HG03469 (cell line): ENCODE data around the gene OR2T11.
"Not testable (repeated sequence)": the region's sequence is repeated elsewhere in the genome, so short reads cannot be mapped to it uniquely, and the experiment has no call there.

Experiments used
- ATAC-seq: cut with Tn5 transposase; IDR thresholded peaks from one replicate; pipeline ENCODE4 v1.9.1; 2021; ENCODE audit warnings: mild to moderate bottlenecking, moderate library complexity, moderate number of reproducible peaks; ENCODE audit not compliant: unreplicated experiment

Gene OR2T11

DNA sequence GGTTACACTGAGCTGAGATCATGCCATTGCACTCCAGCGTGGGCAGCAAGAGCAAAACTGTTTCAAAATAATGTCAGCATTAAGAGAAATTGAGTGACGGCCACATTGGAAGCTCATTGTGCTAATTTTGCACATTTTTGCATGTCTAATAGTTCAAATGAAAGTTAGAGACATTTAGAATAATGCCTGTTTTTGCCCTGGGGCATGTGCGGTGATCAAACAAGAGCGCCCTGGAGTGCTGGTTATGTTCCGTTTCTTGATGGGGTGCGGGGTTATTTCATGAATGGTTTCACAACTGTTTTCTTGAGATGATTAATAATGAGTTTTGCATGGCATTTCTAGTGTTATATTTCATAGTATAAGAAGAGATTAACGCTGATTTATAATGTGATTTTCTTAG lies 13.1 kb downstream of the OR2T11 start:
- no peak for ATAC-seq

DNA sequence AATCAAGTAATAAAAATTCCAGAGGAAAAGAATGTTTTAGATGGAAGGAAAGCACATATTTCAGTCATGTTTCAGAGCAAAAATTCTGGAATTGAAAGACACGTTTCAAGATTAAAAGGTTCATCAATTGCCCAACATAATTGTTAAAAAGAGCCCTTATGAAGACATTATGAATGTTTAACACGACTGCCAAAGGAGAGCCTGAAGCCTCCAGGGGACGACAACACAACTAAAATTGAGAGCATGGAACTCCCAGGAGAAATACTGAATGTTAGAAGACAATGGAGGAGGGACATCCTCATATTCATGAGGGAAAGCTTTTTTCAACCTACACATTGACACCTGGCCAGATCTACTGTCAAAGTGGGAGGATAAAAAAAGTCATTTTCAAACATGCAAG lies 16.0 kb downstream of the OR2T11 start:
- no peak for ATAC-seq

- no peak for ATAC-seq
Observed at GRCh38 chr1:248618119-248618518, 16.8 kb downstream of the OR2T11 start.

GRCh38 chr1:248613742-248614141 lies 21.1 kb downstream of the OR2T11 start:
- ATAC-seq: no peak

DNA sequence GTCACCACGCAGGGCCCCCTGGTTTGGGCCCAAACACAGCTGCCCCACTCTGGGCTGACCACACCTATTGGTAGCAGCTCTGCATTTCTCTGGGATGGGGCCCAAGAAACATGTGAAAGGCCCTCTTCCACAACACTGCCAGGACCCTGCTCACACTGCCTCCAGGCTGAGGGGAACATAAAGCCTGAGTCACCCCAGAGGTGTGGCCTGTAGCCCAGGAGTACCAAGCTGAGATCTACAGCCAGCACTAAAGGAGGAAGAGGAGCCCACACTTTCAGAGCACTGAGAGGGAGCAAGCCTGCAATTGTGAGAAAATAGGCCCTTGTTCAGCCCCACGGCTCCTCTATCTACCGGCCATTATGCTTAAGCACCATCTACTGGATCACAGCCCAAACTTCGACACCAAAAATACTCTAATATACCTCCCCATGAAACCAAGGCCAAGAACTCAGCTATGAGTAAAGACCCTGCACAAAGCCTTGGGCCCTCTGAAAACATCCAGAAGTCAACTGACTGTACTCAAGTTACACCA lies 22.9 kb downstream of the OR2T11 start:
- no peak for ATAC-seq

DNA sequence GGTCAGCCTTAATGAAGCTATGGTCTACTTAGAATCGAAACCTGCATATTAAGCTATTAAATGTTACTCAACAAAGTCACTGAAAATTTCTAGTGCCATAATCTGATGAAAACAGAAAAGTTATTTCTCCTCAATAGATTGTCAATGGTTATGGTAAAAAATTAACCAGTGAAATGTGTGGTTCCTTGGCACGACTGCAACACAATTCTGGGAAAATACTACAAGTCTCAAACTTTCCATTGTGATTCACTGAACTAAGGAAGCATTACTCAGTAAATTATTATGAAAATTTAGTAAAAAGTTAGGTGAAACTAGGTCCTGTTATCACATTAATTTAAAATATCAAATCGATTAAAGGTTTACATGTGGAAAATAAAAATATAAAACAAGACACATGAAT lies 24.6 kb downstream of the OR2T11 start:
- no peak for ATAC-seq

GRCh38 chr1:248599396-248599795 lies 35.5 kb downstream of the OR2T11 start:
- ATAC-seq: no peak

- no peak for ATAC-seq
Observed at GRCh38 chr1:248597589-248597988, 37.3 kb downstream of the OR2T11 start, which contains the start of gene OR2T10. Gene OR2T10, minus strand, starts transcription at chr1:248597700. Its CDS starts 3,932 bp downstream, at chr1:248593768.

GRCh38 chr1:248596615-248597014 lies 38.3 kb downstream of the OR2T11 start:
- ATAC-seq: no peak

- ATAC-seq: no peak
Observed at GRCh38 chr1:248593226-248593625, 41.7 kb downstream of the OR2T11 start.

DNA sequence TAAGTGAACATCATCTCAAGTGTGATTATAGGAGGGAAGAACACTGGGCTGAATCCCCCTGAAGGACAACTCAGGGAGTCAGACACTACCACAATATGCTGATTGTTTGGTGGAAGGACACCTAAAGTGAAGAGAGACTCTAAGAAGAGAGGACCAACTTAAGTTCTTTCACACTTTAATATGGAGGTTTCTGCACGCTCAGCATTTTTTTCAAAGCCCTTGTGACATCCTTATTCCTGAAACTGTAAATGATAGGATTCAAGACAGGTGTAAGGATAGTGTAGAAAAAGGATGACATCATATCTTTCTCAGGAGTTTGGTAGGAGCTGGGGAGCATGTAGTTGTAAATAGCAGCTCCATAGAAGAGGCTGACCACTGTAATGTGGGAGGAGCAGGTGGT lies 42.2 kb downstream of the OR2T11 start:
- no peak for ATAC-seq

DNA sequence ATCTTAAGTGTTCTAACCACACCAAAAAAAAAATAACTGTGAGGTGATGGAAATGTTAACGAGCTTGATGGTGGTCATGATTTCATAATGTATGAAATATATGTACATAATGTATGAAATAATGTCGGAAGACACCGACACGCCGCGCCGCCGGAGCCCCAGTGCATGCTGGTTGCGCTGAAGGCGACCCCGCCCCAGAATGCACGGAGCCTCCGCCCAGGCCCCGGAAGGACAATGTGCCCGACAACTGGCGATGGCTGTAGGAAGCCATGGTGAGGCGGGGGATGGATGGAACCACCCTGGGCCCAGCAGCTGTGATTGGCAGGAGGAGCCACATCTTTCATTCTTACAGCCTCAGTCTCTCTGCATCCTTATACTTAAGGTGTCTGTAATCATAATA lies 44.8 kb downstream of the OR2T11 start:
- ATAC-seq: no peak

DNA sequence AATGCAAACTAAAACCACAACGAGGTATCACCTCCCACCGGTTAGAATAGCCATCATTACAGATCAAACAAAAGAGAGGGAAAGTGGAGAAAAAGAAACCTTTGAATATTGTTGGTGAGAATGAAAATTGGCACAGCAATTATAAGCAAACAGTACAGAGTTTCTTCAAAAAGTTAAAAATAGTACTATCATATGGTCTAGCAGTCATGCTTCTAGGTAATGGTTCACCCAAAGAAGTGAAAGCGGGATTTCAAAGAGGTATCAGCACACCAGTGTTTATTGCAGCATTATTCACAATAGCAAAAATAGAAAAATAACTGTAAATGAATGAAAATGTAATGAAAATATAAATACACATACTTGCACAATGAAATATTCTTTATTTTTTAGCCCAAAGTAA lies 45.6 kb downstream of the OR2T11 start:
- ATAC-seq: no peak

DNA sequence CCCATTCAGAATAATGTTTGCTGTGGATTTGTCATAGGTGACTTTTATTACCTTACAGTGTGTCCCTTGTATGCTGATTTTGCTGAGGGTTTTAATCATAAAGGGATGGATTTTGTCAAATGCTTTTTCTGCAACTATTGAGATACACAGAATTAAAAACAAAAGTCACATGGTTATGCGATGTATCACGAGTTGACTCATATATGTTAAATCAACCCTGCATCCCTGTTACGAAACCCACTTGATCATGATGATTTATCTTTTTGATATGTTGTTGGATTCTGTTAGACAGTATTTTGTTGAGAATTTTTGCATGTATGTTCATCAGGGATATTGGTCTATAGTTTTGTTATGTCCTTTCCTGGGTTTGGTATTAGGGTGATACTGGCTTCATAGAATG lies 49.6 kb downstream of the OR2T11 start:
- ATAC-seq: no peak

- no peak for ATAC-seq
Observed at GRCh38 chr1:248576260-248576980, 58.5 kb downstream of the OR2T11 start.

- ATAC-seq: not testable (repeated sequence)
Observed at GRCh38 chr1:248574657-248575056, 60.2 kb downstream of the OR2T11 start, which contains the start of gene OR2T34. Gene OR2T34, minus strand, starts transcription at chr1:248574757. Its CDS starts 0 bp downstream, at chr1:248574757.

DNA sequence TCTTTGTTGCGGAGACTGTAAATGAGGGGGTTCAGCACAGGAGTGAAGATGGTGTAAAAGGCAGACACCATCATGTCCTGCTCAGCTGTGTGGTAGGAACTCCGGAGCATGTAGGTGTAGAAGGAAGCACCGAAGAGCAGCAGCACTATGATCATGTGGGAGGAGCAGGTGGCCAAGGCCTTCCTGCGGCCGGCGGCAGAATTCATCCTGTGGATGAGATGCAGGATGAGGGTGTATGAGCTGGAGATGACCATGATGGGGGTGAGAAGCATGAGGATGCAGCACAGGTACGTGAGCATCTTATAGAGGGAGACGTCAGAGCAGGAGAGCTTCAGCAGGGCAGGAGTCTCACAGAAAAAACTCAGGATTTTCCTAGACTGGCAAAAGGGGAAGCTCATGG lies 61.0 kb downstream of the OR2T11 start:
- not testable (repeated sequence) for ATAC-seq
